Duodenal mucosa (tissue), 2 donors: ENCODE measurements around the gene MOSPD3.

Experiments
- H3K27ac ChIP-seq: one replicate; pipeline ENCODE4 v1.7.0; 2013; ENCODE audit warnings: low read depth, low read length
- H3K27me3 ChIP-seq, 2 donors: one replicate each; pipeline ENCODE4 v1.7.0; 2013; ENCODE audit warnings: low read length in 2 of 2, control low read depth in 1 of 2; ENCODE audit not compliant: insufficient read depth in 2 of 2, control insufficient read depth in 1 of 2
- H3K36me3 ChIP-seq, 2 donors: one replicate each; pipeline ENCODE4 v1.7.0; 2013; ENCODE audit warnings: low read length in 2 of 2, control low read depth in 1 of 2; ENCODE audit not compliant: insufficient read depth in 2 of 2, control insufficient read depth in 1 of 2
- H3K4me1 ChIP-seq, 2 donors: one replicate each; pipeline ENCODE4 v1.7.0; 2013; ENCODE audit warnings: low read length in 2 of 2, control low read depth in 1 of 2; ENCODE audit not compliant: insufficient read depth in 2 of 2, control insufficient read depth in 1 of 2
- H3K4me3 ChIP-seq, 2 donors: one replicate each; pipeline ENCODE4 v1.7.0; 2013; ENCODE audit warnings: low read length in 2 of 2, low read depth in 1 of 2
- H3K9ac ChIP-seq, 2 donors: one replicate each; pipeline ENCODE4 v1.7.0; 2013; ENCODE audit warnings: low read length in 2 of 2, low read depth in 1 of 2
- H3K9me3 ChIP-seq, 2 donors: one replicate each; pipeline ENCODE4 v1.7.0; 2013; ENCODE audit warnings: low read length in 2 of 2, control low read depth in 1 of 2; ENCODE audit not compliant: control insufficient read depth in 1 of 2

The MOSPD3 gene

DNA sequence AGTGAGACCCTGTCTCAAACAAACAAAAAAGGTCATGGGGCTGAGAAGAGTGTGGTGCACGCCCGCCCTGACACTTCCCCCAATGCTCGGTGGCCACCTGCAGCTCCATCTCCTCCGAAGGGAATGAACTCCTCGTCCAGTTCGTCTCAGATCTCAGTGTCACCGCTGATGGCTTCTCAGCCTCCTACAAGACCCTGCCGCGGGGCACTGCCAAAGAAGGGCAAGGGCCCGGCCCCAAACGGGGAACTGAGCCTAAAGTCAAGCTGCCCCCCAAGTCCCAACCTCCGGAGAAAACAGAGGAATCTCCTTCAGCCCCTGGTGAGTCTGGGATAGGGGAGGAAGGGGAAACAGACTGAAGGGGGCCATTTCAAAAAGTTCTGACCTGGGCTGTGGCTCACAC lies 6.0 kb upstream of the MOSPD3 start:
- no peaks in the 10 kb centered on the region for H3K36me3 ChIP-seq
- H3K27ac ChIP-seq: no peak overlapping the region
- H3K27me3 ChIP-seq: peaks cover 0 to 16% of the 10 kb centered on the region in 2 donors
- H3K9ac ChIP-seq: no peak overlapping the region
- no peak overlapping the region for H3K4me3 ChIP-seq
- H3K4me1 ChIP-seq: peaks cover 12 to 14% of the 10 kb centered on the region in 2 donors
- H3K9me3 ChIP-seq: no peaks in the 10 kb centered on the region

DNA sequence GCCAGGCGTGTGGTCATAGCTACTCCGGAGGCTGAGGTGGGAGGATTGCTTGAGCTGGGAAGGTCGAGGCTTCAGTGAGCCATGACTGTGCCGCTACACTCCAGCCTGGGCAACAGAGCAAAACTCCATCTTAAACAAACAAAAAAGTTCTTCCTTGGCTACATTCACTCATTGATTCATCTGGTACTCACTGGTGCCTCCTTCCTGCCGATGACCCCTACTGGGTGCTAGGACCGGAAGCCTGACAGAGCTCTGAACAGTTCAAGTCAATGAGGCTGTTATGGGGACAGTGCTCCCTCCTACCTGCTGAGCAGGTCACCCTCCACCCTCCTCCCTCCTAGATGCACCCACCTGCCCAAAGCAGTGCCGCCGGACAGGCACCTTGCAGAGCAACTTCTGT lies 5.2 kb upstream of the MOSPD3 start:
- peaks cover 12 to 14% of the 10 kb centered on the region in 2 donors for H3K4me1 ChIP-seq
- no peak overlapping the region for H3K27ac ChIP-seq
- no peak overlapping the region for H3K4me3 ChIP-seq

DNA sequence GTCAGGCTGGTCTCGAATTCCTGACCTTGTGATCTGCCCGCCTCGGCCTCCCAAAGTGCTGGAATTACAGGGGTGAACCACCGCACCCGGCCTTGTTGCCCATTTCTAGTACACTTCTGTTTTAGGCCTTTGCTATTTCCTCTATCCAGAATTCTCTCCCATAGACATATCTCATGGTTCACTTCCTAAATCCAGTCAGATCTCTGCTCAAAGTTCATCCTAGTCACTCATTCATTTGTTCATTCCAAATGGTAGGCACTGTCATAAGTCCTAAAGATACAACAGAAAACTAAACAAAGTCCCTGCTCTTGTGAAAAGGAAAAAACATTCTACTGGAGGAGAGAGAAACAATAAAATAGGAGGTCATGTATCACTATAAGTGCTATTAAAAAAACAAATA lies 2.4 kb upstream of the MOSPD3 start:
- Histone ChIP-seq H3K27ac (no peak overlapping the region), H3K27me3 (peaks cover 0 to 13% of the 10 kb centered on the region in 2 donors), H3K36me3 (no peaks in the 10 kb centered on the region), H3K9ac (no peak overlapping the region), H3K4me1 (peaks cover 12 to 20% of the 10 kb centered on the region in 2 donors), H3K9me3 (no peaks in the 10 kb centered on the region), H3K4me3 (no peak overlapping the region)

More for the DNA sequence above, 5.2 kb upstream of the MOSPD3 start:
- H3K36me3 ChIP-seq: no peaks in the 10 kb centered on the region
- H3K9ac ChIP-seq: no peak overlapping the region
- no peaks in the 10 kb centered on the region for H3K9me3 ChIP-seq
- H3K27me3 ChIP-seq: peaks cover 0 to 16% of the 10 kb centered on the region in 2 donors

DNA sequence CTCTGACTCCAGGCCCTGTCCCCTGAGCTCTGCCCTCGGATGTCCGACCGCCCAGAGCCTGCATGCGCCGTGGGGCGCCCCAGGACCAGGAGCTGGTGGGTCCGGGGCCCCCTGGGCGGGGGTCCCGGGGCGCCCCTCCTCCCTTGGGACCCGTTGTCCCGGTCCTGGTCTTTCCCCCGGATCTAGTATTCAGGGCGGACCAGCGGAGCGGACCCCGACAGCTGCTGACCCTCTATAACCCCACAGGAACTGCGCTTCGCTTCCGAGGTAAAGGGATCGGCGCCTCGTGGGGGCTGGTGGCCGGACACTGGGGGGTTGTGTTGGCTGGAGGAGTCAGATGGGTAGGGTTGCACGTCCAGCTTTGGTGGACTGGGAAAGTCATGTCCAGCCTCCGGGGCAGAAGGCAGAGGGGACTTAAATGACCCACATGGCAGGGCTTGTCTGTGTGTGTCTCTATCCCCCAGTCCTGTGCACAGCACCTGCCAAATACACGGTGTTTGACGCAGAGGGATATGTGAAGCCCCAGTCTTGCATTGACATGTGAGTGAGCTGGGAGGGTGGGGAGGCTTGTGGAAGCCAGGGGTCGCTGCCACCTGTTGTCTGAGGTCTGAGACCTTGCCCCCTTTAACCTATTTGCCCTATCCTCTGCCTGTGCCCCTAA lies 520 bp downstream of the MOSPD3 start:
- H3K9me3 ChIP-seq: no peaks in the 10 kb centered on the region
- H3K4me3 ChIP-seq: peak overlapping the region; percentile 76 to 78
- no peaks in the 10 kb centered on the region for H3K27me3 ChIP-seq
- no peak overlapping the region for H3K27ac ChIP-seq
- peak overlapping the region; percentile 57 to 77 for H3K9ac ChIP-seq
- H3K36me3 ChIP-seq: no peaks in the 10 kb centered on the region
- H3K4me1 ChIP-seq: peaks cover 6 to 14% of the 10 kb centered on the region in 2 donors

DNA sequence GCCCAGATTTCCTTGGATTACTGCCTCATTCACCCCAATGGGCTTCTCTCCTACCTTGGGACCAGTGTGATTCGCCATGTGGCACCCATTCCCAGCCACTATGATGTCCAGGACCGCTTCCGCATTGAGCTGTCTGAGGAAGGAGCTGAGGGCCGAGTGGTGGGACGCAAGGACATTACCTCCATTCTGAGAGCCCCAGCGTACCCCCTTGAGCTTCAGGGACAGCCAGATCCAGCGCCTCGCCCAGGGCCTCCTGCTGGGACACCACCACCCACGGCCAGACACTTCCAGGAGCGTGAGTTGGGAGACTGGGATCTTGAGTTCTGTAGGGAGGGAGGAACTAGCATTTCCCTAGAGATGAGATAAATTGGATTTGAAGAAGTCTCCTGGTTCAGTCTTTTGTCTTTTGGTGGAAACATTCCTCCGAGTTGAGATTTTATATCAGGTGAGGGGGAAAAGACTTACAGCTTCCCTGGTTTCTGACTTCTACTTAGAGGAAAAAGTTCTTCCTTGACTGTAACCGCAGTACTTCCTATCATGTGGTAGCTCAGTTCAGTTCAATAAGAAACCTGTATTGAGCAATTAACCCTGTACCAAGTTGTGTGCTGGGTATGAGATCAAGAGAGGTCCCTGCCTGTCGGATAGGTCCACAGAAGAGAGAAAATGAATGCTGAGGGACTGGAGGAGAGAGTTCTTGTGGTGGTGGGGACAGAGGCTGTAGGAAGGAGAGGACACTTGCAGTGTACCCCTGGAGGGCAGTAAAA lies 1.3 kb downstream of the MOSPD3 start:
- Histone ChIP-seq H3K9ac (peak overlapping the region; percentile 57 to 77), H3K27ac (no peak overlapping the region)

DNA sequence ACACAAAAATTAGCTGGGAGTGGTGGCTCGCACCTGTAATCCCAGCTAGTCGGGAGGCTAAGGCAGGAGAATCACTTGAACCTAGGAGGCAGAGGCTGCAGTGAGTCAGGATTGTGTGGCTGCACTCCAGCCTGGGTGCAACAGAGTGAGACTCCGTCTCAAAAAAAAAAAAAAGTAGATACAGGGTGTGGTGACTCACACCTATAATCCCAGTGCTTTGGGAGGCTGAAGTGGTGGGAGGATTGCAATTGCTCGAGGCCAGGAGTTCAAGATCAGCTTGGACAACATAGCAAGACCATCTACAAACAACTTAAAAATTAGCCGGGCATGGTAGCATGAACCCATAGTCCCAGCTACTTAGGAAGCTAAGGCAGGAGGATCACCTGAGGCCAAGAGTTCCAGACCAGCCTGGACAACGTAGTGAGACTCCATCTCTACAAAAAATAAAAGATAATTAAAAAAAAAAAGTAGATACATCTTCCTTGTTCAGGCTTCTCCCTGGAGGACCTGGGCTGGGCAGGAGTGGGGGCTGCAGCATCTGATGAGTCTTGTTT lies 2.0 kb downstream of the MOSPD3 start:
- H3K4me3 ChIP-seq: no peak overlapping the region
- H3K27me3 ChIP-seq: no peaks in the 10 kb centered on the region
- no peak overlapping the region for H3K9ac ChIP-seq
- no peak overlapping the region for H3K27ac ChIP-seq
- no peaks in the 10 kb centered on the region for H3K9me3 ChIP-seq
- peaks cover 6 to 14% of the 10 kb centered on the region in 2 donors for H3K4me1 ChIP-seq
- H3K36me3 ChIP-seq: no peaks in the 10 kb centered on the region

More for the DNA sequence above, 1.3 kb downstream of the MOSPD3 start:
- no peaks in the 10 kb centered on the region for H3K27me3 ChIP-seq
- H3K9me3 ChIP-seq: no peaks in the 10 kb centered on the region
- peaks cover 6 to 14% of the 10 kb centered on the region in 2 donors for H3K4me1 ChIP-seq
- peak overlapping the region; percentile 13 to 76 for H3K4me3 ChIP-seq
- H3K36me3 ChIP-seq: no peaks in the 10 kb centered on the region

DNA sequence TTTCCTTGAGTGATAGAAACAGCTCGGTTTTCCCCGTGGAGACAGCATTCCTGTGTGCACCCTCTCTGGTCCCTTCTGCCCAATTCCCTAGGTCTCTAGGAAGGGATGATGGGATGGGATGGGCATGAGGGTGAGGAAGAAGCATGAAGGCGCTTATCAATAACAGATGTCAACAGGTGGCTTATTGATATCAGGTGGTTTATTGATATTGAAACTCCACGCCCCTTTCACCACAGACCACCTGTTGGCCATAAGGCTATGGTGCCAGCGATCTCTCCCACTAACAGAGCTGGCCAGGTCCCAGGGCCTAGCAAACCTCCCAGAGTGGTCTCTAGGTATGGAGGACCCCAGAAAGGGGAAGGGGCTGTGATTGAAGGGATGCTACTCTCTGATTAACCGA lies 7.9 kb downstream of the MOSPD3 start:
- no peaks in the 10 kb centered on the region for H3K27me3 ChIP-seq
- H3K9me3 ChIP-seq: no peaks in the 10 kb centered on the region
- H3K4me1 ChIP-seq: no peaks in the 10 kb centered on the region
- no peaks in the 10 kb centered on the region for H3K36me3 ChIP-seq
- H3K27ac ChIP-seq: no peak overlapping the region
- H3K4me3 ChIP-seq: no peak overlapping the region
- H3K9ac ChIP-seq: no peak overlapping the region

DNA sequence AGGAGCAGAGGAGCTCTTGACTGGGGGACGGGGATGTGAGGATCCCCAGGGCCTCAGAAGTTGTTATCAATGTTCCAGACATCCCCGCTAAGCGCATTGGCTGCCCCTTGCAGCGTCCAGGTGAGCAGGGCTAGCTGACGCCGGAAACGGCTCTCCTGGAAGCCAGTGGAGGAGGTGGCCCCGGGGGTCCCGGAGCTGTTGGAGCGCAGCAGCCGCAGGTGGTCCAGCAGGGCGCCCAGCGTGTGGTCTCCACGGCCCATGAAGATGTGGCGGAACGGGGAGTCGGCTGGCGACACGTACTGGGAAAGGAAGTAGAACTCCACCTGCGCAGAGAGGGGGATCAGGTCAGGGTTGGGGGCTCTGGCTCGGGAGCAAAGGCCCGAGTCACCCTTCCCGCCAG lies 8.5 kb downstream of the MOSPD3 start:
- Histone ChIP-seq H3K4me3 (no peak overlapping the region), H3K27me3 (no peaks in the 10 kb centered on the region), H3K27ac (no peak overlapping the region), H3K9ac (no peak overlapping the region), H3K9me3 (no peaks in the 10 kb centered on the region), H3K36me3 (no peaks in the 10 kb centered on the region), H3K4me1 (no peaks in the 10 kb centered on the region)

DNA sequence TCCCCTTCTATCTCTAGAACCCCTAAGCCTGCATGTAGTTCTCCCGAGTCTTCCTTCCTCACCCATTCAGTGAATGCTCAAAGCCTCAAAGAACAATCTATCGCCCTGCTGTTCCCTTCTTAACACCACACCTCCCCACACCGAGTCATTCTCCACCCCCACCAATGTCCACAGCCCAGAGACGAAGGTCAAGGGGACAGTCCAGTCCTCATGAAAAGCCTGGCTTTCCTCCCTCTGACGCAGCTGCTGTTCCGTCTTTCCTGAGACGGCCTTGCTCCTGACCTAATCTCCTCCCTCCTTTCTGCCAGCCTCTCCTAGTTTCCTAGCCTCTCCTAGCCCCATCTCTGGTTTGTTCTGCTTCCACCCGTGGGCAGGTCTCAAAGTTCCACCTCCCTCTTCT lies 9.2 kb downstream of the MOSPD3 start:
- Histone ChIP-seq H3K36me3 (no peaks in the 10 kb centered on the region), H3K4me1 (peaks cover 0 to 5% of the 10 kb centered on the region in 2 donors), H3K9ac (no peak overlapping the region), H3K9me3 (no peaks in the 10 kb centered on the region), H3K27ac (no peak overlapping the region), H3K4me3 (no peak overlapping the region), H3K27me3 (no peaks in the 10 kb centered on the region)
